Effector memory CD8-positive, alpha-beta T cell (primary cell): ENCODE results near the gene CRTC3.

Experiments
- ATAC-seq: fragments of 150-1000 bp; cut with Tn5 transposase; replicated peaks from 2 replicates; pipeline ENCODE4 v1.10.0; 2021; ENCODE audit warnings: mild to moderate bottlenecking, moderate library complexity
- DNase-seq, 3 experiments: peaks; one replicate each; pipeline ENCODE4 v3.0.0; 2021
- H3K27ac Mint-ChIP-seq, 2 donors: one replicate each; pipeline ENCODE4 v1.8.0; 2022; ENCODE audit warnings: mild to moderate bottlenecking in 2 of 2, mixed read lengths in 2 of 2, moderate library complexity in 2 of 2
- H3K27me3 Mint-ChIP-seq, 2 donors: one replicate each; pipeline ENCODE4 v1.8.0; 2022; ENCODE audit warnings: mixed read lengths in 2 of 2
- H3K36me3 Mint-ChIP-seq: one replicate; pipeline ENCODE4 v1.8.0; 2022; ENCODE audit warnings: mild to moderate bottlenecking, moderate library complexity, mixed read lengths; ENCODE audit not compliant: insufficient read depth
- H3K4me1 Mint-ChIP-seq, 2 donors: one replicate each; pipeline ENCODE4 v1.8.0; 2022; ENCODE audit warnings: low read depth in 2 of 2, mixed read lengths in 2 of 2
- H3K4me3 Mint-ChIP-seq, 2 donors: one replicate each; pipeline ENCODE4 v1.8.0; 2022; ENCODE audit warnings: mild to moderate bottlenecking in 2 of 2, mixed read lengths in 2 of 2, moderate library complexity in 2 of 2
- H3K9me3 Mint-ChIP-seq, 2 donors: one replicate each; pipeline ENCODE4 v1.8.0; 2022; ENCODE audit warnings: mixed read lengths in 2 of 2

Gene CRTC3

DNA sequence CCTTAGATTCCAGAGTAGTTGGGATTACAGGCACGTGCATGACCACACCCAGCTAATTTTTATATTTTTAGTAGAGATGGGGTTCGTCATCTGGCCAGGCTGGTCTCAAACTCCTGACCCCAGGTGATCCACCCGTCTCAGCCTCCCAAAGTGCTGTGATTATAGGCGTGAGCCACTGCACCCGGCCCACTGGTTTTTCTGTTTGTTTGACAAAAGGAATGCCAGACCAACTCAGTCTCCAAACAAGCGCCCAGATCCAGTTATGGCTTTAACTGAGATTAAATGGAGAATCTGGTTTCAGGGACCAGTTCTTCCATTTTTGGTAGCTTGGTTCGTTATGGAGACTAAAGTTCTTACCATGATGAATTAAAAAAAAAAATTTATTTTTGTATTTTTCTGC, 50.8 kb downstream of the CRTC3 start:
- Mint-ChIP-seq H3K4me1 (peaks cover 14 to 36% of the 10 kb centered on the region in 2 donors), H3K36me3 (peaks cover 6% of the 10 kb centered on the region), H3K9me3 (no peaks in the 10 kb centered on the region), H3K27ac (peak overlapping the region; percentile 35 to 41), H3K4me3 (no peak overlapping the region), H3K27me3 (no peaks in the 10 kb centered on the region)
- no peak for DNase-seq
- ATAC-seq: no peak

DNA sequence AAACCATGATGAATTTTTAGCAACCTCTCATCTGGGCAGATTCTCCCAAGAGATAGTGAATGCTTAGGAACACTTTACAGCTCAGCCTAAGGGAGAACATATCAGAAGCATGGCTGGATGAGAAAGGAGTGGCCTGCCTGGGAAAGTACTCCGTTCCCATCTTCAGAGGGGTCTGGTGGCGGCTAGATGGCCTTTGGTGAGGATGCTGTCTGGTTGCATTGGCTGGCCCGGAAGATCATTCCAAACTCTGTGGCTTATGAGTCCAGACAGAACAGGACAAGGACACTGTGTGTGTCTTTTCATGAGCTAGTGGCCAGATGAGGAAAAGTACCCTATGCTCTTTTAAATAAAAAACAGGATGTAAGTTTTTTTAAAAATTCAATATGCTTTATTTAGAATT, 51.2 kb downstream of the CRTC3 start:
- ATAC-seq: no peak
- Mint-ChIP-seq H3K4me3 (no peak overlapping the region), H3K27ac (no peak overlapping the region), H3K36me3 (peaks cover 6% of the 10 kb centered on the region), H3K4me1 (peaks cover 14 to 36% of the 10 kb centered on the region in 2 donors), H3K9me3 (no peaks in the 10 kb centered on the region), H3K27me3 (no peaks in the 10 kb centered on the region)
- no peak for DNase-seq

DNA sequence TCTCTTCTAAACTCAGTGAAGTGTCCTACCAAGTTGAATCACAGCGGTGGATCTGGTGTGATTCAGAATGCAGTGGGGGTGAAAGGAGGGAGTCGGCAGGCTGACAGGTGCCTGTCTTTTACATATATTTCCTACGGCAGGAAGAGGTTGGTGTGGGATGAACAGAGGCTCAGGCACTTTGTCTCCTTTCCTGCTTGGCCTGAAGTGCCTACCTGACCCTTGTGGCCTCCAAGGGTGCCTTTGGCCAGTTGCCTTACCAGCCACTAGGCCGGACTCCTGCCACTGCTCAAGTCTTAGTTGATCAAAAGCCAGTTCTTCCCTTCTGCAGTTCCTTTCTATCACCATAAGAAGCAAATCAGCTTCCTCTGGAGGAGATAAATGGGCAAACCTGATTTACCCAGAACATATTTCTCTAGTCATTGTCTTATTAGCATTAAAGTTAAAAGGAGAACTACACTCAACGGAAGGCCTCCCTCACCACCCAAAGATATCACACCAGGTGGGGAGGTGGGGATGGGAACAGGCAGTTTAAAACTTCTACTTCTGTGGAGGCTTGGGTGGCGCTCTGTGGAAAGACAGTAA, 52.1 kb downstream of the CRTC3 start:
- no peaks in the 10 kb centered on the region for H3K27me3 Mint-ChIP-seq
- peaks cover 14 to 30% of the 10 kb centered on the region in 2 donors for H3K4me1 Mint-ChIP-seq
- H3K36me3 Mint-ChIP-seq: peaks cover 3% of the 10 kb centered on the region
- ATAC-seq (no peak), DNase-seq (no peak)
- no peak overlapping the region for H3K4me3 Mint-ChIP-seq
- H3K9me3 Mint-ChIP-seq: no peaks in the 10 kb centered on the region
- peak overlapping the region; percentile 31 to 70 for H3K27ac Mint-ChIP-seq

DNA sequence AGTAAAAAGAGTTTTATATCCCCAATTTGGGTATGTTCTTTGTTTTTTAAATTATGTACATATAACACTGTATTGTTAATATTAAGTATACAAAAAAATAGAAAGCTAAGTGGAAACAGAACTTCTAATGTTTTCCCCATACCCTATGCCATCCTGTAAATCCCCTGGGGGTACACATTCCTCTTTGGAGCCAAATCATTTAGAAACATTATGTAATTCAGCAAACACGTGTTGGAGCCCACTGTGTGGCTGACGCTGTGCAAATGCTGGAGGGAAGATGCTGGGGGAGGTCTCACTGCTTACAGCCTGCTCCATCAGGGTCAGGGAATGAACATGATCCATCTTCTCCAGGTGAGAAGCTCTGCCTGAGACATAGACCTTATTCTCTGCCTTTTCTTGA, 52.8 kb downstream of the CRTC3 start:
- Mint-ChIP-seq H3K9me3 (no peaks in the 10 kb centered on the region), H3K27ac (peak overlapping the region in 1 of 2 donors; percentile 79), H3K4me3 (no peak overlapping the region), H3K36me3 (peaks cover 3% of the 10 kb centered on the region), H3K4me1 (peaks cover 14 to 29% of the 10 kb centered on the region in 2 donors), H3K27me3 (no peaks in the 10 kb centered on the region)
- no peak for DNase-seq
- no peak for ATAC-seq

DNA sequence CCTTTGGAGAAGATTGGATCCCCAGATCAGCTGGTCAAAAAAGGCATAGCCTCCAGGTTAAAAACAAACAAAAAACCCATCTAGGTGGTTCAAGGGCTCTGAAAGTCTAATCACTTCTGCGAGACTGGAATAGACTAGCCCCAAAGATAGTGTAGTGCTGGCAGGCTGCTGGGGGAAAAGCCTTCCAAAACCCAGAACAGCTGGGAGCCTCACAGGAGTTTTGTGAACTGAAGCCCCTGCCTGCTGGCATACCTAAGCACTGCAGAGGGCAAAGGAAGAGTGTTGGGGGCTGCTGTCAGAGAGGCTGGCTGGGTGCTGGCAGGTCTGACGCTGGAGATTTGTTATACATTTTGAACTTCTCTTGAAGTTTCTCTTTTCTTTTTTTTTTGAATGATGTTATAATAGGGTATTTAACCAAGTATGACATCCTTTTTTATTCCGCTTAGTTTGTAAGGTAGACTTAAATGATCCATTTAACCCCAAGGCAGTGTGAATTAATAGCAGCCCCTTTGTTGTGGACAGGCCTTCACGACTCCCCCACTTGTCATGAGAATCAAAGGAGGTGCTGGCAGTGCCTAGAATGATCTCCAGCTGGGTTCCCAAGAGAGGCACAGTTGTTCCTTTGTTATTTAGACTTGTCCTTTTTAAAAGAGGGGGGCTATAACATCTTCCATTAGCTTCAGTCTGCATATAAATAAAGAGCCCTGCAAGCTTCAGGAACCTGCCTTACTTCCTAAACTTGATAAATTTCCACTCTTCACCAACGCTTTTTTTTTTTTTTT, 53.9 kb downstream of the CRTC3 start:
- DNase-seq (no peak), ATAC-seq (no peak)
- Mint-ChIP-seq H3K36me3 (peaks cover 5% of the 10 kb centered on the region), H3K4me1 (peaks cover 14 to 30% of the 10 kb centered on the region in 2 donors), H3K27ac (peak overlapping the region; percentile 79 to 88), H3K4me3 (no peak overlapping the region), H3K27me3 (no peaks in the 10 kb centered on the region), H3K9me3 (no peaks in the 10 kb centered on the region)

DNA sequence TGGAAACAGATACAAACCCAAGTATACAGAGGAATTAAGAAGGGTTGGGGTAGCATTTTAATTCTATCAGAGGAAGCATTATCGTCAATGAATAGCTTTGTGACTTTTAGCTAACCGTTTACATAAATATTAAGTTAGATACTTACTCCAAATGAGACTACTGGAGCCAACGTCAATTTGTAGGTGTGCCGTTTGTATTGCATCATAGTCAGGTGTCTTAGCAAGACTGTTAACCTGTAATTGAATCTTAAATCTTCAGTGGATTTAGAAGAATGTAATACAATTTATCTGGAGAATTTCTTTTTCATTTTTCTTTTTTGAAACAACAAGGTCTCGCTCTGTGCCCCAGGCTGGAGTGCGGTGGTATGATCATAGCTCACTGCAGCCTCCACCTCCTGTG, 55.1 kb downstream of the CRTC3 start:
- peaks cover 14 to 30% of the 10 kb centered on the region in 2 donors for H3K4me1 Mint-ChIP-seq

DNA sequence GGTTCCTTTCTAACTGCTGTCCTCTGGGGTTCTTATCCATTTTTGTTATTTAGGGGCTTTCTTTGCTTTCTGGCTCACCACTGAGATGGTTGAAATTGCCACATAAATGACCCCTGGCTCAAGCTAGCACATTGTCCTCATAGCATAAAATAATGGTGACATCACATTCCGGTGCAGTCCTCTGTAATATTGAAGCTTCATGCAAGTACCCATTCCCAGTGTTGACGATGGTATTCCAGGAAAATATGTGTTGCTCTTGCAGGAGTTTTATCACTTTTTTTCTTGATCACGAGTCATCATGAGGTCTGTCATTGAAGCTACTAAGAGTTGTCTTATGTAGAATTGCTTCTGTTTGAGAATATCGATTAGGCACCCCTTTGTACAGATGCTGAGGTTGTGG, 56.1 kb downstream of the CRTC3 start:
- Mint-ChIP-seq H3K4me3 (no peak overlapping the region), H3K36me3 (peaks cover 5% of the 10 kb centered on the region), H3K4me1 (peaks cover 14 to 30% of the 10 kb centered on the region in 2 donors), H3K27ac (no peak overlapping the region), H3K9me3 (no peaks in the 10 kb centered on the region), H3K27me3 (no peaks in the 10 kb centered on the region)
- ATAC-seq (no peak), DNase-seq (no peak)

More for the DNA sequence above, 55.1 kb downstream of the CRTC3 start:
- H3K27ac Mint-ChIP-seq: no peak overlapping the region
- no peak for ATAC-seq
- no peak for DNase-seq
- no peaks in the 10 kb centered on the region for H3K9me3 Mint-ChIP-seq
- H3K27me3 Mint-ChIP-seq: no peaks in the 10 kb centered on the region
- H3K36me3 Mint-ChIP-seq: peaks cover 5% of the 10 kb centered on the region
- no peak overlapping the region for H3K4me3 Mint-ChIP-seq

DNA sequence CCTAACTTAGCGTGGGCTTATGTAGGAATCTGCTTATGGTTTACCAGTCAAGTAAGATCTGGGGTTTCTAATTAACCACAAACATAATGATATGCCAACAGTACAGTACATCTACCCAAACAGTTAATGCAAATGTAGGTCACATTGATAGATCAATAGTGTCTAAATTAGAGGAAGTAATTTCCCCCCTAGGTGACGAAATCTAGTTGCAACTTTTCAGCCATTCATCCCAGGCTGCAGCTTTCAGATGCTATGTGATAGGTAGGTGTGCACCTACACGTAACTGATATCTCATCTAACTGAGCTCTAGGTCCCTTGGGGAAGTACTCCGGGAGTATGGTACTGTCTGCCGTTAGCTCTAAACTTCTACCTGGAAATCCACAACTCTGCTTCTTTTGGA, 57.2 kb downstream of the CRTC3 start:
- Mint-ChIP-seq H3K9me3 (no peaks in the 10 kb centered on the region), H3K27ac (no peak overlapping the region), H3K4me1 (peaks cover 10 to 24% of the 10 kb centered on the region in 2 donors), H3K36me3 (peaks cover 11% of the 10 kb centered on the region), H3K4me3 (peak overlapping the region in 1 of 2 donors; percentile 22), H3K27me3 (no peaks in the 10 kb centered on the region)
- DNase-seq (no peak), ATAC-seq (no peak)

DNA sequence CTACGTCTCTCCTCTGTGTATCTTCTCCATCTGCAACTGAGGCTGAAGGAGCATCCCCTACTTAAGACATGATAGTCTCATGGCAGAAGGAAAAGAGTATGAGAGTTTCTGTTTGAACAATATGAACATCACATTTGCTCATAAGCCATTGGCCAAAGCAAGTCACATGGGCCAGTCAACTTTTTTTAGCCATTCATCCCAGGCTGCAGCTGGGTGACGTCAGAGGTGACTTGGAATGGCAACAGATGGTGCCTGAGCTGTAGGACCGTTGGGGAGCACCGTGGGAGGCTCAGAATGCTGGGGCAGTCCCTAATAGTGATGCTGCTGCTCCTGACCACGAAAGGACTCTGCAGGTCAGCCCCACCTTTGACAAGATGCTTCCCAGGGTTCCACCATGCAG, 58.7 kb downstream of the CRTC3 start:
- H3K4me3 Mint-ChIP-seq: no peak overlapping the region
- H3K27ac Mint-ChIP-seq: no peak overlapping the region
- no peak for DNase-seq
- peaks cover 6 to 19% of the 10 kb centered on the region in 2 donors for H3K4me1 Mint-ChIP-seq
- peaks cover 8% of the 10 kb centered on the region for H3K36me3 Mint-ChIP-seq
- H3K27me3 Mint-ChIP-seq: no peaks in the 10 kb centered on the region
- no peaks in the 10 kb centered on the region for H3K9me3 Mint-ChIP-seq
- no peak for ATAC-seq

DNA sequence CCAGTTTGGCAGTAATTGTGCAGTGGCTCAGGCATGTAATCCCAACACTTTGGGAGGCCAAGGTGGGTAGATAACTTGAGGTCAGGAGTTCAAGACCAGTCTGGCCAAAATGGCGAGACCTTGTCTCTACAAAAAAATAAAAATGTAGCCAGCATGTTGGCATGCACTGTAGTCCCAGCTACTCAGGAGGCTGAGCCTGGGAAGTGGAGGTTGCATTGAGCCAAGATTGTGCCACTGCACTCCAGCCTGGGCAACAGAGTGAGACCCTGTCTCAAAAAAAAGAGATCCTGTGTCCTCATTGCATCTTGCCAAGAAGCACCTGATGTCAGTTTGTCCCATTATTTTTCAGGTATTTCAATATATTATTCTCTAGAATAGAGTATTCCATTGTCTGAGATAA, 61.8 kb downstream of the CRTC3 start:
- H3K9me3 Mint-ChIP-seq: no peaks in the 10 kb centered on the region
- no peak overlapping the region for H3K27ac Mint-ChIP-seq
- H3K4me1 Mint-ChIP-seq: peaks cover 20 to 40% of the 10 kb centered on the region in 2 donors
- ATAC-seq: no peak
- H3K36me3 Mint-ChIP-seq: peaks cover 13% of the 10 kb centered on the region
- no peak for DNase-seq
- H3K27me3 Mint-ChIP-seq: no peaks in the 10 kb centered on the region
- H3K4me3 Mint-ChIP-seq: no peak overlapping the region

DNA sequence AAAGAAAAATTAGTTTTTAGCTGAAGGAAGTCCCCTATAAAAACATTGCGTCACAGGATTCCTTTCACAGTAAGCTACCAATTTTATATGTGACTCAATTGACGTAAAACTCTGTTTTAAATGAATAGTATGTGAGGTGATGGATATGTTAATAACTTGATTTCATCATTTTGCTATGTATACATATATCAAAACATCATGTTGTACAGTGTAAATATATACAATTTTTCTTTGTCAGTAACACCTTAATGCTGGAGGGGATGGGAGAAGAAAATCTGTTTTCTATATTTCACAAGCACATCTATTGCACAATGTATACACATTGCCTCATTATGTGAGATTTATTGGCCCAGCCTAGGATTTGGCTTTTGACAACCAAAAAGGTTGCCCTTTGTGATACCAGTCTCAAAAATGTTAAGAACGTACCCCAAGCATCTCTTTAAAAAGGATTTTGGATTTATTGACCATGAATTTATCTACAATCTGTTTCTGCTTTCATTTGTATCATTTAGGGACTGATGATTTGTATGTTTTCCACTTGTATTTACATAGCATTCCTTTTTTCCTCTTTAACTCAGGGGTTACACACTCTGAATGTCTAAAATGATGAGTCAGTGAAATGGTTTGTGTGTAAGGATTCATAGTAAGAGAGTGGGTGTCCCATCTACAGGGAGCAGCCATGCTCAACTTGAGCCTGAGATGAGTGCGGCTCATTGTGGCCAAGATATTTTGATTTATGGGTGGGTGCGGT, 62.6 kb downstream of the CRTC3 start:
- Mint-ChIP-seq H3K4me3 (no peak overlapping the region), H3K27me3 (no peaks in the 10 kb centered on the region), H3K36me3 (peaks cover 13% of the 10 kb centered on the region), H3K9me3 (no peaks in the 10 kb centered on the region), H3K4me1 (peaks cover 22 to 41% of the 10 kb centered on the region in 2 donors), H3K27ac (no peak overlapping the region)
- no peak for DNase-seq
- ATAC-seq: no peak

DNA sequence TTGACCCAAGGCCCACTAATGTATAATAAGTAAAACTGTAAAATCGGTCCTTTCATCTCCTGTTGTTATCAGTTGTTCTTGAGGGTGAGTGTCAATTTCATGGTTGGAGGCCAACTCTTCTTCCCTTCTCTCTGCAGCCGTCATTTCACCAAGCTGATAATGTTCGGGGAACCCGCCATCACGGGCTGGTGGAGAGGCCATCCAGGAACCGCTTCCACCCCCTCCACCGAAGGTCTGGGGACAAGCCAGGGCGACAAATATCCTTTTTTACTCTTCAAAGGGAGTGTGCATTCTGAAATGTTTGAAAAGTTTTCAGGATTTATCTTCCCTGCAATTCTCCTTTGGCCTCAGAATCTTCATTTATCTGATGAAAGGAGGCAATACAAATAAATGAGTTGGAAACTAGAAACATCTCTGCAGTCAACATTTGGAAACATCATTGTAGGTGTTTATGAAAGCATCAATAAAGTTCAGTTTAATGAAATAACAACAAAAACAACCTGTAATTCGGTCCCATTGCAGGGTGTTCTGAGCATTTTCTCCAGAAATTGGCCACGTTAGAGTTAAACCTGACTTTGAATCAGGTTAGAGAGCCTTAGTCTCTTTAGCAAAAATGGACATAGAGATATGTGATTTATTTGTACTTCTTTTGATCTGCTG, 63.9 kb downstream of the CRTC3 start:
- H3K27me3 Mint-ChIP-seq: no peaks in the 10 kb centered on the region
- ATAC-seq (no peak), DNase-seq (no peak)
- H3K4me1 Mint-ChIP-seq: peaks cover 35 to 48% of the 10 kb centered on the region in 2 donors
- peak overlapping the region; percentile 94 to 99 for H3K27ac Mint-ChIP-seq
- peak overlapping the region; percentile 83 to 91 for H3K4me3 Mint-ChIP-seq
- H3K9me3 Mint-ChIP-seq: no peaks in the 10 kb centered on the region
- peaks cover 13% of the 10 kb centered on the region for H3K36me3 Mint-ChIP-seq

DNA sequence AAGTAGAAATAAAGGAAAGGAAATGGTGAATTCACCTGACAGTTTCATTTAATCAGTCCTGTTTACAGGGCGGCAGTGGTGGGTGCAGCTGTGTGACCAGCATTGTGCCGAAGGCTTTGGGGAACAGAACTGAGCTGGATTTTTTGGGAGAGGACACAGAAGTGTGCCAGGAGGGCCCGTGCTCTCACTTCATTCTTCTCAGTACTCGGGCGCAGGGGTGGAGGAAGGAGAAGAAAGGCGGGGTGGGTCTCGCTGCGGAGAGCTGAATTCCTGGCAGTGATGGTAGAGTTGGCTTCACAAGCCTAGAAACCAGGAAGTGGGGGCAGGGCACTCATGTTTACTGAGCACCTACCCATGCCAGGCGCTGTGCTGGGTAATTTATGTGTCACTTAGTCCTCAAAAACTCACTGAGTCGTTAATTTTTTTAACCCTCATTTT, 64.6 kb downstream of the CRTC3 start:
- ATAC-seq (peak; percentile 95), DNase-seq (peak; percentile 55 to 60 (median 55))
- peaks cover 13% of the 10 kb centered on the region for H3K36me3 Mint-ChIP-seq
- H3K27me3 Mint-ChIP-seq: no peaks in the 10 kb centered on the region
- H3K27ac Mint-ChIP-seq: peak overlapping the region; percentile 94 to 99
- H3K9me3 Mint-ChIP-seq: no peaks in the 10 kb centered on the region
- peaks cover 35 to 49% of the 10 kb centered on the region in 2 donors for H3K4me1 Mint-ChIP-seq
- peak overlapping the region; percentile 83 to 91 for H3K4me3 Mint-ChIP-seq
